Upper lobe of right lung (tissue), 1 donor: ENCODE results near the gene SYNRG. TPM values are rescaled to one million over a fixed set of nuclear protein-coding genes. Genes with fewer than 3 reads are reported as not detected.

Experiments used
- ATAC-seq: fragments of 200-7000 bp; cut with Tn5 transposase; one replicate; pipeline ENCODE4 v1.9.1; 2020; ENCODE audit warnings: mild to moderate bottlenecking, moderate library complexity
- DNase-seq: peaks from one replicate; pipeline ENCODE4 v3.0.0-alpha.2; 2020
- H3K27ac ChIP-seq: fragments of 200-600 bp; one replicate; pipeline ENCODE4 v1.8.0; 2022
- H3K27me3 ChIP-seq: fragments of 200-600 bp; one replicate; pipeline ENCODE4 v1.8.0; 2022; ENCODE audit warnings: mild to moderate bottlenecking
- H3K36me3 ChIP-seq: fragments of 200-600 bp; one replicate; pipeline ENCODE4 v1.8.0; 2022
- H3K4me1 ChIP-seq: fragments of 200-600 bp; one replicate; pipeline ENCODE4 v1.8.0; 2022
- H3K4me3 ChIP-seq: fragments of 200-600 bp; one replicate; pipeline ENCODE4 v1.8.0; 2022; ENCODE audit warnings: mild to moderate bottlenecking
- H3K9me3 ChIP-seq: fragments of 200-600 bp; one replicate; pipeline ENCODE4 v1.8.0; 2022
- intact Hi-C: fragments of 100-400 bp; cut with DNase I; formaldehyde crosslinking; loops from one replicate; pipeline ENCODE4 v1.11.0; 2022
- total RNA-seq: library from RNA; stranded (reverse); fragmentation: NEBNext Ultra II Directional; extraction: Animal tissue kit (Norgen Biotek cat#: 25700); gene quantifications from one replicate; pipeline ENCODE4 v1.2.1, GENCODE V29; 2021
- TF ChIP-seq, protein P1 (sequence below): fragments of 200-600 bp; IDR thresholded peaks from one replicate; pipeline ENCODE4 v1.8.0; 2022; ENCODE audit warnings: antibody characterized with exemption
- donor health status: DM: no; HTN: yes; CAD: no; lungs with severe emphysema.

SYNRG gene
- total RNA-seq, 1 donor from 2014 or later = 50.0 TPM

GRCh38 chr17:37551788-37552187, 57.4 kb downstream of the SYNRG start:
- Histone ChIP-seq H3K4me1 (no peaks in the 10 kb centered on the region), H3K36me3 (peaks cover 49% of the 10 kb centered on the region), H3K4me3 (no peak overlapping the region), H3K27ac (no peak overlapping the region), H3K9me3 (no peaks in the 10 kb centered on the region), H3K27me3 (no peaks in the 10 kb centered on the region)
- DNase-seq (no peak), ATAC-seq (no peak)
- TF ChIP-seq, protein P1, sequence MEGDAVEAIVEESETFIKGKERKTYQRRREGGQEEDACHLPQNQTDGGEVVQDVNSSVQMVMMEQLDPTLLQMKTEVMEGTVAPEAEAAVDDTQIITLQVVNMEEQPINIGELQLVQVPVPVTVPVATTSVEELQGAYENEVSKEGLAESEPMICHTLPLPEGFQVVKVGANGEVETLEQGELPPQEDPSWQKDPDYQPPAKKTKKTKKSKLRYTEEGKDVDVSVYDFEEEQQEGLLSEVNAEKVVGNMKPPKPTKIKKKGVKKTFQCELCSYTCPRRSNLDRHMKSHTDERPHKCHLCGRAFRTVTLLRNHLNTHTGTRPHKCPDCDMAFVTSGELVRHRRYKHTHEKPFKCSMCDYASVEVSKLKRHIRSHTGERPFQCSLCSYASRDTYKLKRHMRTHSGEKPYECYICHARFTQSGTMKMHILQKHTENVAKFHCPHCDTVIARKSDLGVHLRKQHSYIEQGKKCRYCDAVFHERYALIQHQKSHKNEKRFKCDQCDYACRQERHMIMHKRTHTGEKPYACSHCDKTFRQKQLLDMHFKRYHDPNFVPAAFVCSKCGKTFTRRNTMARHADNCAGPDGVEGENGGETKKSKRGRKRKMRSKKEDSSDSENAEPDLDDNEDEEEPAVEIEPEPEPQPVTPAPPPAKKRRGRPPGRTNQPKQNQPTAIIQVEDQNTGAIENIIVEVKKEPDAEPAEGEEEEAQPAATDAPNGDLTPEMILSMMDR = no peak
- intact Hi-C loops = no loop called here

GRCh38 chr17:37547986-37548385, 61.2 kb downstream of the SYNRG start:
- Histone ChIP-seq H3K36me3 (peaks cover 23% of the 10 kb centered on the region), H3K27ac (no peak overlapping the region), H3K4me3 (no peak overlapping the region), H3K9me3 (no peaks in the 10 kb centered on the region), H3K4me1 (no peaks in the 10 kb centered on the region), H3K27me3 (no peaks in the 10 kb centered on the region)
- intact Hi-C loops = no loop called here
- ATAC-seq = no peak
- DNase-seq = no peak
- TF ChIP-seq, protein P1 = no peak

DNA sequence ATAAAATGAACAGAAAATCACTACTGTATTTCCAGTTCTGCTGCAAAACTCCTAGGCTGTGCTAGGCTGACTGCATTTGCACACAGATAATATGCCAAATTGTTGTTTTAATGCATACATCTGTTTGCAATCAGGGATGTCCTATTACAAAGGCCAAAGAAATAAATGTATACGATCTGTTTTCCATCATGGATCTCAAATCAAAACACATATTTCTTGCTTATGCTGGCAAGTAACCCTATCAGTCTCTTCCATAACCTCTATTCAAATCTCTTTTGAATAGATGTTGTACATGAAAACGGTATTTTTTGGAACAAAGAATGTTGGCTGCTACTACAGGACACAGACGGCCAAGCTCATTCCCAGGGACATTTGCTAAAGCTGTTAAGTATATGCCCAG, 62.9 kb downstream of the SYNRG start:
- Histone ChIP-seq H3K4me1 (no peaks in the 10 kb centered on the region), H3K27me3 (no peaks in the 10 kb centered on the region), H3K9me3 (no peaks in the 10 kb centered on the region), H3K36me3 (peaks cover 23% of the 10 kb centered on the region), H3K27ac (no peak overlapping the region), H3K4me3 (no peak overlapping the region)
- DNase-seq = no peak
- no peak for ATAC-seq
- intact Hi-C loops = no loop called here
- TF ChIP-seq, protein P1 = no peak

DNA sequence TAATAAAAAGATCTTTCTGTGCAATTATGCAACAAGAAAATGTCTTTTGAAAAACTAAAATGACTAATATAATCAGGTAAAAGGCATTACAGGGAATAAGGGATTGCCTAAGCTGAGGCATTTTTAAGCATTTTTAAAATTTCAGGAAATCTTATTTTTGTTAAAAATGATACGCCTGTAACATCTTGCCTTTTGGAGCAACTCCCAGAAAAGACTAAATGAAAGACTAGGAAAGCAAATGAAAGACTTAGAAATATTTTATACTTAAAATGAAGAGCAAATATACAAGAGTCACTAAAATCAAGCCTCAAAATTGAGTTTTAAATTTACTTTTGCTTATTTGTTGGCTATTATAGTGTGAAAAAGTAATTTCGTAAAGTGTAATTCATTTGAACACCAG, 63.7 kb downstream of the SYNRG start:
- Histone ChIP-seq H3K9me3 (no peaks in the 10 kb centered on the region), H3K27ac (no peak overlapping the region), H3K36me3 (peaks cover 32% of the 10 kb centered on the region), H3K4me1 (no peaks in the 10 kb centered on the region), H3K4me3 (no peak overlapping the region), H3K27me3 (no peaks in the 10 kb centered on the region)
- TF ChIP-seq, protein P1 = no peak
- DNase-seq = no peak
- intact Hi-C loops = no loop called here
- no peak for ATAC-seq

DNA sequence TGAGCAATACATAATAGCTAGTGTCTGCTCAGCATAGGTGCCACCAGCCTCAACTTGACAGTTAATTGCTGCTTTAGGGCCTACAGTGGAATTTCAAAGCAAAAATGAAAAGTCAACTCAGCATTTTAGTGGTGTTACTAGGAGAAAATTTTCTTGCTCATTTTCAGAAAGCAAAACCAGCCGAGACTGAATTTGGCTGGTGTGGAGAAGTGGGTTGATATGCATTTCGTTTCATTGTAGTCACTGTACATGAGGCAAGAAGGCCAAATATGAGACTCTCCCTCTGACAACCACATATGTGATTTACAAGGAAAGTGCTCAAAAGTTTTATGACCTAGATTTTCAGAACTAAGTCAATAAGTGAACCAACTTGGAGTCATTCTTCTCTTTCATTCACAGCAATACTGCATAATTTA, 65.6 kb downstream of the SYNRG start:
- no peak overlapping the region for H3K27ac ChIP-seq
- ATAC-seq = no peak
- no peaks in the 10 kb centered on the region for H3K9me3 ChIP-seq
- H3K4me3 ChIP-seq = no peak overlapping the region
- TF ChIP-seq, protein P1 = no peak
- DNase-seq = no peak
- peaks cover 45% of the 10 kb centered on the region for H3K36me3 ChIP-seq
- intact Hi-C loops = no loop called here
- H3K27me3 ChIP-seq = no peaks in the 10 kb centered on the region
- no peaks in the 10 kb centered on the region for H3K4me1 ChIP-seq
